OCI-LY7 (cell line): ENCODE measurements around the gene PDSS2. TPM values are rescaled to one million over a fixed set of nuclear protein-coding genes. Genes with fewer than 3 reads are reported as not detected.

ENCODE experiments used
- BruUV-seq: library from RNA; stranded (reverse); fragments of 400-500 nt; replicated peaks from 2 replicates; lab custom pipeline; 2021; lab: Mats Ljungman, UMichigan
- CTCF ChIA-PET: fragments of 300-600 bp; sonication (Branson Sonifier 250); formaldehyde crosslinking; loops from one replicate; lab custom pipeline; 2022; ENCODE audit warnings: antibody characterized with exemption; ENCODE audit not compliant: unreplicated experiment; lab: Charles Lee
- POLR2A ChIA-PET: fragments of 300-600 bp; sonication (Branson Sonifier 250); formaldehyde crosslinking; loops from one replicate; lab custom pipeline; 2022; ENCODE audit warnings: antibody characterized with exemption; lab: Charles Lee
- DNase-seq: peaks from one replicate; pipeline ENCODE4 v3.0.0-alpha.2; 2015; ENCODE audit warnings: low spot score
- H2AFZ ChIP-seq: fragments of 200-600 bp; sonication (generic), shearing (Covaris generic); 2 replicates; pipeline ENCODE4 v1.6.1; 2014; ENCODE audit warnings: mild to moderate bottlenecking, antibody characterized with exemption, low read length, moderate library complexity
- H3K27ac ChIP-seq: fragments of 200-600 bp; sonication (generic); 2 replicates; pipeline ENCODE4 v1.5.1; 2014; ENCODE audit warnings: mixed run types, low read depth, mild to moderate bottlenecking, moderate library complexity, low read length, inconsistent platforms; ENCODE audit not compliant: poor library complexity, severe bottlenecking
- H3K36me3 ChIP-seq: fragments of 200-600 bp; sonication (generic); 2 replicates; pipeline ENCODE4 v1.6.1; 2014; ENCODE audit warnings: mild to moderate bottlenecking, antibody characterized with exemption, low read length, moderate library complexity, mixed read lengths; ENCODE audit not compliant: insufficient read depth
- H3K4me1 ChIP-seq: fragments of 200-600 bp; sonication (generic); 2 replicates; pipeline ENCODE4 v1.5.1; 2014; ENCODE audit warnings: mild to moderate bottlenecking, low read length; ENCODE audit not compliant: insufficient read depth, poor library complexity, severe bottlenecking
- H3K4me2 ChIP-seq: fragments of 200-600 bp; sonication (generic); 2 replicates; pipeline ENCODE4 v1.6.1; 2014; ENCODE audit warnings: mild to moderate bottlenecking, low read length
- H3K4me3 ChIP-seq: fragments of 200-600 bp; sonication (generic); 2 replicates; pipeline ENCODE4 v1.5.1; 2014; ENCODE audit warnings: mild to moderate bottlenecking, low read depth, low read length; ENCODE audit not compliant: poor library complexity, severe bottlenecking
- H3K79me2 ChIP-seq: fragments of 200-600 bp; sonication (generic); 2 replicates; pipeline ENCODE4 v1.6.1; 2016; ENCODE audit warnings: low read depth, mild to moderate bottlenecking, low read length, moderate library complexity, mixed read lengths; ENCODE audit not compliant: insufficient read depth
- H3K9me2 ChIP-seq: fragments of 200-600 bp; sonication (generic); 2 replicates; pipeline ENCODE4 v1.6.1; 2016; ENCODE audit warnings: mild to moderate bottlenecking, low read length, mixed read lengths; ENCODE audit not compliant: insufficient read depth
- H3K9me3 ChIP-seq: fragments of 200-600 bp; sonication (generic); 2 replicates; pipeline ENCODE4 v1.6.1; 2014; ENCODE audit warnings: mild to moderate bottlenecking, mixed run types, low read length, mixed read lengths
- H4K20me1 ChIP-seq: fragments of 200-600 bp; sonication (generic); 2 replicates; pipeline ENCODE4 v1.6.1; 2014; ENCODE audit warnings: mild to moderate bottlenecking, antibody characterized with exemption, low read length, moderate library complexity, mixed read lengths; ENCODE audit not compliant: insufficient read depth
- EZH2phosphoT487 ChIP-seq: fragments of 200-600 bp; sonication (generic); IDR thresholded peaks from 2 replicates; pipeline ENCODE4 v1.6.1; 2018; ENCODE audit warnings: low read depth, borderline replicate concordance, mild to moderate bottlenecking, mixed run types, antibody characterized with exemption, low read length, moderate library complexity, mixed read lengths
- intact Hi-C: fragments of 100-400 bp; cut with micrococcal nuclease; formaldehyde crosslinking; loops from one replicate; pipeline ENCODE4 v1.10.0; 2022; ENCODE audit not compliant: unreplicated experiment
- total RNA-seq, 2 experiments: library from RNA; depleted of rRNA in 1 of 2; stranded (reverse); fragments of >200 nt in 1 of 2; shearing (Covaris generic) in 1 of 2; gene quantifications; 2 replicates each; pipeline ENCODE4 v1.2.3, GENCODE V29; 2014 to 2022
- TF ChIP-seq, protein P1 (sequence below): fragments of 200-600 bp; sonication (generic); conservative IDR thresholded peaks from 2 replicates; pipeline ENCODE4 v1.5.1; 2014; ENCODE audit warnings: mild to moderate bottlenecking, antibody characterized with exemption, low read length, moderate library complexity, mixed read lengths

PDSS2 gene
- total RNA-seq, 2 experiments from 2014 or later, result 14.7 to 24.9 TPM

DNA sequence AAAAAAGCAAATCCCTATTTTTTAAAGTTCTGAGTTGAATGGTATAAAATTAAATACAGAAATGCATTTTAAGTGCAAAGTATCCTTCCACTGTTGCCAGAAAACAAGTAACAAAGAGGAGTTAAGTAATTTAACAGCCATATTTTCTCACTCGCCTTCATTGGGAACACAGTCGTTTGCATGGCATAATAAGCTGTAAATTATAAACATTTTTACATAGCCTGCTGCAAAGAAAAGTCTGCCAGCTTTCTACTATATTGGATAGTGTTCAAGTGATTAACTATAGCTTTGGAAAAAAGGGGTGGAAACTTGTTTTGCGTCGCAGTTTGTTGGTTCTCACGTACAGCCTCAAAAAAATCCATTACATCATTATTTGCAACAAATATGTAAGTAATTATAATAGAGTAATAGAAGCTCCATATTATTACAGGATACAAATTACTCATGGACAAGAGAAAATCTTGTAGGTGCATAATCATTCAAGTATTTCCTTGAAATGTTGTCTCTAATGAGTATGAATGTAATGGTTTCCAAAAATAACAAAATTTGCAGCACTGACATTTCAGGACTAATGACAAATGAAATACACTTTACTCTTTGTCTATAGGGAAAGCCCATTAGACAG, 139.3 kb downstream of the PDSS2 start:
- no TSS peak for BruUV-seq
- Histone ChIP-seq H3K4me3 (no peak overlapping the region), H3K9me3 (no peaks in the 10 kb centered on the region), H2AFZ (no peak overlapping the region), H3K4me1 (peaks cover 26% of the 10 kb centered on the region), H3K9me2 (no peaks in the 10 kb centered on the region), H3K36me3 (no peaks in the 10 kb centered on the region), H3K4me2 (no peak overlapping the region), H3K79me2 (peaks cover under 1% of the 10 kb centered on the region; the same call in 1 of the 2 replicates), H3K27ac (no peak overlapping the region), H4K20me1 (no peaks in the 10 kb centered on the region)
- TF ChIP-seq, protein P1, sequence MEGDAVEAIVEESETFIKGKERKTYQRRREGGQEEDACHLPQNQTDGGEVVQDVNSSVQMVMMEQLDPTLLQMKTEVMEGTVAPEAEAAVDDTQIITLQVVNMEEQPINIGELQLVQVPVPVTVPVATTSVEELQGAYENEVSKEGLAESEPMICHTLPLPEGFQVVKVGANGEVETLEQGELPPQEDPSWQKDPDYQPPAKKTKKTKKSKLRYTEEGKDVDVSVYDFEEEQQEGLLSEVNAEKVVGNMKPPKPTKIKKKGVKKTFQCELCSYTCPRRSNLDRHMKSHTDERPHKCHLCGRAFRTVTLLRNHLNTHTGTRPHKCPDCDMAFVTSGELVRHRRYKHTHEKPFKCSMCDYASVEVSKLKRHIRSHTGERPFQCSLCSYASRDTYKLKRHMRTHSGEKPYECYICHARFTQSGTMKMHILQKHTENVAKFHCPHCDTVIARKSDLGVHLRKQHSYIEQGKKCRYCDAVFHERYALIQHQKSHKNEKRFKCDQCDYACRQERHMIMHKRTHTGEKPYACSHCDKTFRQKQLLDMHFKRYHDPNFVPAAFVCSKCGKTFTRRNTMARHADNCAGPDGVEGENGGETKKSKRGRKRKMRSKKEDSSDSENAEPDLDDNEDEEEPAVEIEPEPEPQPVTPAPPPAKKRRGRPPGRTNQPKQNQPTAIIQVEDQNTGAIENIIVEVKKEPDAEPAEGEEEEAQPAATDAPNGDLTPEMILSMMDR, result no peak
- TF ChIP-seq EZH2phosphoT487, result no peak
- POLR2A ChIA-PET, result interaction anchor here (0.6 to 1.2 kb wide), 5 partner anchors 12 to 354 kb away, joined by 3 to 5 read pairs (median 3); no protein-coding TSS in a partner anchor
- no peak for DNase-seq
- CTCF ChIA-PET, result interaction anchor here (0.6 kb wide), 2 partner anchors 316 to 352 kb away, joined by 3 to 4 read pairs; no protein-coding TSS in a partner anchor
- intact Hi-C loops, result loop anchor here (2.0 to 5.0 kb wide), 3 partner anchors 169 to 527 kb away; no protein-coding TSS in a partner anchor

DNA sequence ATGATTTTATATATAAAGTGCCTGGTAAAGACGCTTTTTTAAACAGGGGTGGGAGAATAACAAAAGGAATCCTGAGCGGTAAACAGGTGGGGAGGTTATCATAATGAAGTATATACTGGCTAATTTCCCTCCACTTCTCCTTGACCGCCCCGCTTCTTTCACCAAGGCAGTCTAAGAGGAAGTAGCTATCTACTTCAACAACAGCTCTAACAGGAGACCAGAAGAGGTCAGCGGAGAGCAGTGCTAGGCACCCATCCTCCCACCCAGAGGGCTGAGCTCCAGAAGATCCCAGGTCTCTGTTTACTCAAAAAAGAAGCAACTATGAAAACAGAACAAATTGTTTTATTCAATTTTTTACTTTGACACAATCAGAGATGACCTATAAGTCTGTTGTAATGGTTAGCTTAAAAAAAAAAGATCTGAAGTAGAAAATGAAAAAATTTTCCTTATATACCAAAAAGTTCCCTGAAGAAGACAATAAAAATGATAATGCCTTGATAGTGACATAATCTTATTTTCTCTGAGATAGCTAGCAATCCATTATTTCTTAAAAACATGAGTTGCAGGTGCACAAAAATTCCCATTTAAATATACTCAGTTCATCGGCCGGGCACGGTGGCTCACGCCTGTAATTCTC, 141.1 kb downstream of the PDSS2 start:
- ChIA-PET CTCF (interaction anchor here (0.9 to 3.2 kb wide), 7 partner anchors 11 to 356 kb away, joined by 3 to 8 read pairs (median 4); partner anchors contain the start of gene PDSS2), POLR2A (interaction anchor here (0.5 to 1.5 kb wide), 16 partner anchors 11 to 356 kb away, joined by 3 to 6 read pairs (median 4); partner anchors contain the start of gene PDSS2)
- Histone ChIP-seq H3K79me2 (peaks cover 8% of the 10 kb centered on the region; the same call in 1 of the 2 replicates), H2AFZ (no peak overlapping the region), H3K4me1 (peaks cover 33% of the 10 kb centered on the region), H4K20me1 (no peaks in the 10 kb centered on the region), H3K27ac (no peak overlapping the region), H3K9me3 (no peaks in the 10 kb centered on the region), H3K36me3 (no peaks in the 10 kb centered on the region), H3K4me2 (no peak overlapping the region), H3K4me3 (no peak overlapping the region), H3K9me2 (no peaks in the 10 kb centered on the region)
- DNase-seq, result peak; percentile 80
- BruUV-seq, result no TSS peak
- TF ChIP-seq, protein P1, result peak; percentile 98
- no peak for TF ChIP-seq EZH2phosphoT487
- intact Hi-C loops, result loop anchor here (1.0 to 5.0 kb wide), 6 partner anchors 141 to 529 kb away; partner anchors contain the start of gene PDSS2
